Trophoblast cell (in vitro differentiated cells and primary cell): ENCODE results near the gene PITPNB.

Experiments
- DNase-seq, 2 donors: peaks; one replicate each; pipeline ENCODE4 v3.0.0-alpha.2; 2016
- H2AFZ ChIP-seq: 2 replicates; pipeline ENCODE4 v1.6.1; 2013; ENCODE audit warnings: low read length, moderate library complexity, mild to moderate bottlenecking; ENCODE audit not compliant: insufficient read depth, poor library complexity
- H2AK5ac ChIP-seq: 2 replicates; pipeline ENCODE4 v1.6.1; 2013; ENCODE audit warnings: mild to moderate bottlenecking, low read length
- H2BK120ac ChIP-seq: 2 replicates; pipeline ENCODE4 v1.6.1; 2013; ENCODE audit warnings: low read length, mild to moderate bottlenecking, moderate library complexity; ENCODE audit not compliant: insufficient read depth, poor library complexity
- H2BK12ac ChIP-seq: 2 replicates; pipeline ENCODE4 v1.6.1; 2013; ENCODE audit warnings: mild to moderate bottlenecking, low read length, moderate library complexity
- H2BK5ac ChIP-seq: 2 replicates; pipeline ENCODE4 v1.6.1; 2013; ENCODE audit warnings: low read length, low read depth, moderate library complexity, mild to moderate bottlenecking; ENCODE audit not compliant: poor library complexity
- H3K14ac ChIP-seq: 2 replicates; pipeline ENCODE4 v1.6.1; 2013; ENCODE audit warnings: mild to moderate bottlenecking, low read length
- H3K18ac ChIP-seq: 2 replicates; pipeline ENCODE4 v1.6.1; 2013; ENCODE audit warnings: mild to moderate bottlenecking, low read length
- H3K23ac ChIP-seq: 2 replicates; pipeline ENCODE4 v1.6.1; 2013; ENCODE audit warnings: low read length
- H3K27ac ChIP-seq: 2 replicates; pipeline ENCODE4 v1.5.1; 2013; ENCODE audit warnings: low read depth, mild to moderate bottlenecking, inconsistent platforms, low read length, moderate library complexity
- H3K27me3 ChIP-seq: 2 replicates; pipeline ENCODE4 v1.6.1; 2013; ENCODE audit warnings: inconsistent platforms, mild to moderate bottlenecking, low read length, moderate library complexity; ENCODE audit not compliant: insufficient read depth
- H3K36me3 ChIP-seq, 2 experiments: 1 replicate in 1 of 2; 2 replicates in 1 of 2; pipeline ENCODE4 v1.6.1; 2013; ENCODE audit warnings: low read length in 2 of 2, mild to moderate bottlenecking in 2 of 2, moderate library complexity in 1 of 2; ENCODE audit not compliant: insufficient read depth in 2 of 2, control insufficient read depth in 1 of 2
- H3K4ac ChIP-seq: 2 replicates; pipeline ENCODE4 v1.6.1; 2013; ENCODE audit warnings: low read depth, mild to moderate bottlenecking, low read length, moderate library complexity
- H3K4me1 ChIP-seq, 2 experiments: 1 replicate in 1 of 2; 2 replicates in 1 of 2; pipeline ENCODE4 v1.6.1; 2013; ENCODE audit warnings: low read length in 2 of 2, mild to moderate bottlenecking in 2 of 2, moderate library complexity in 1 of 2; ENCODE audit not compliant: insufficient read depth in 2 of 2, control insufficient read depth in 1 of 2
- H3K4me2 ChIP-seq: 2 replicates; pipeline ENCODE4 v1.6.1; 2013; ENCODE audit warnings: inconsistent platforms, mild to moderate bottlenecking, low read length, moderate library complexity
- H3K4me3 ChIP-seq: 2 replicates; pipeline ENCODE4 v1.5.1; 2013; ENCODE audit warnings: mild to moderate bottlenecking, low read depth, low read length, inconsistent platforms
- H3K79me1 ChIP-seq: one replicate; pipeline ENCODE4 v1.6.1; 2013; ENCODE audit warnings: low read length
- H3K79me2 ChIP-seq: 2 replicates; pipeline ENCODE4 v1.6.1; 2013; ENCODE audit warnings: low read length, mild to moderate bottlenecking; ENCODE audit not compliant: control insufficient read depth, insufficient read depth, poor library complexity
- H3K9ac ChIP-seq: 2 replicates; pipeline ENCODE4 v1.6.1; 2013; ENCODE audit warnings: mild to moderate bottlenecking, low read length
- H3K9me3 ChIP-seq: 2 replicates; pipeline ENCODE4 v1.6.1; 2013; ENCODE audit warnings: low read depth, mild to moderate bottlenecking, control low read depth, inconsistent platforms, low read length; ENCODE audit not compliant: insufficient read depth
- H4K12ac ChIP-seq: 2 replicates; pipeline ENCODE4 v1.6.1; 2013; ENCODE audit warnings: low read depth, mild to moderate bottlenecking, low read length, moderate library complexity
- H4K8ac ChIP-seq: 2 replicates; pipeline ENCODE4 v1.6.1; 2013; ENCODE audit warnings: low read depth, mild to moderate bottlenecking, low read length, moderate library complexity
- H4K91ac ChIP-seq: one replicate; pipeline ENCODE4 v1.6.1; 2013; ENCODE audit warnings: low read depth, mild to moderate bottlenecking, low read length, moderate library complexity
- WGBS: extraction: QIAGEN DNeasy Blood & Tissue Kit; methylation state at CpG from one replicate; pipeline ENCODE4 v1.1.7; 2013; ENCODE audit warnings: missing lambda C conversion rate; ENCODE audit not compliant: insufficient read length, insufficient coverage; ENCODE audit errors: extremely low coverage; 5-methylcytosine and 5-hydroxymethylcytosine counted together

Gene PITPNB

GRCh38 chr22:27875951-27876350, 43.1 kb downstream of the PITPNB start:
- H3K4me1 ChIP-seq = no peaks in the 10 kb centered on the region
- DNase-seq = no peak
- peak overlapping the region; percentile 79 for H3K4ac ChIP-seq
- no peak overlapping the region for H2BK12ac ChIP-seq
- no peaks in the 10 kb centered on the region for H3K9me3 ChIP-seq
- no peak overlapping the region for H4K91ac ChIP-seq
- no peak overlapping the region for H2AK5ac ChIP-seq
- H4K8ac ChIP-seq = no peak overlapping the region
- H2BK120ac ChIP-seq = no peak overlapping the region
- H3K4me2 ChIP-seq = no peak overlapping the region
- no peak overlapping the region for H2BK5ac ChIP-seq
- no peak overlapping the region for H3K27ac ChIP-seq
- no peak overlapping the region for H3K4me3 ChIP-seq
- H3K36me3 ChIP-seq = peaks cover 12 to 22% of the 10 kb centered on the region in 2 experiments
- H3K18ac ChIP-seq = no peak overlapping the region
- H3K14ac ChIP-seq = no peak overlapping the region
- no peak overlapping the region for H2AFZ ChIP-seq
- H3K79me2 ChIP-seq = no peaks in the 10 kb centered on the region
- no peak overlapping the region for H4K12ac ChIP-seq
- H3K23ac ChIP-seq = no peak overlapping the region
- no peaks in the 10 kb centered on the region for H3K27me3 ChIP-seq
- no peak overlapping the region for H3K9ac ChIP-seq
- no CpG with 5 or more reads among the region's 2 CpGs for WGBS
- H3K79me1 ChIP-seq = no peaks in the 10 kb centered on the region

- no peaks in the 10 kb centered on the region for H3K79me2 ChIP-seq
- H3K4me2 ChIP-seq = no peak overlapping the region
- no peak overlapping the region for H3K14ac ChIP-seq
- H3K79me1 ChIP-seq = no peaks in the 10 kb centered on the region
- no peaks in the 10 kb centered on the region for H3K27me3 ChIP-seq
- no peak overlapping the region for H4K12ac ChIP-seq
- no peaks in the 10 kb centered on the region for H3K4me1 ChIP-seq
- H3K9me3 ChIP-seq = no peaks in the 10 kb centered on the region
- H2BK120ac ChIP-seq = no peak overlapping the region
- H3K27ac ChIP-seq = no peak overlapping the region
- H2BK12ac ChIP-seq = no peak overlapping the region
- no peak overlapping the region for H2BK5ac ChIP-seq
- no peak overlapping the region for H3K4me3 ChIP-seq
- H4K8ac ChIP-seq = no peak overlapping the region
- H3K23ac ChIP-seq = no peak overlapping the region
- no peak overlapping the region for H4K91ac ChIP-seq
- H2AFZ ChIP-seq = no peak overlapping the region
- no peak overlapping the region for H2AK5ac ChIP-seq
- no peak for DNase-seq
- H3K18ac ChIP-seq = no peak overlapping the region
- no peak overlapping the region for H3K4ac ChIP-seq
- no CpG with 5 or more reads among the region's 3 CpGs for WGBS
- H3K9ac ChIP-seq = no peak overlapping the region
- peaks cover 12 to 27% of the 10 kb centered on the region in 2 experiments for H3K36me3 ChIP-seq
Observed at GRCh38 chr22:27874764-27875163, 44.3 kb downstream of the PITPNB start.

- Histone ChIP-seq H3K9ac (no peak overlapping the region), H4K8ac (no peak overlapping the region), H3K79me2 (no peaks in the 10 kb centered on the region), H4K12ac (no peak overlapping the region), H3K14ac (no peak overlapping the region), H2AK5ac (no peak overlapping the region), H3K36me3 (peaks cover 12 to 28% of the 10 kb centered on the region in 2 experiments), H2BK120ac (no peak overlapping the region), H3K4me1 (no peaks in the 10 kb centered on the region), H3K23ac (no peak overlapping the region), H3K27ac (no peak overlapping the region), H2BK12ac (no peak overlapping the region), H2AFZ (no peak overlapping the region), H3K79me1 (no peaks in the 10 kb centered on the region), H3K4me3 (no peak overlapping the region), H2BK5ac (no peak overlapping the region), H4K91ac (no peak overlapping the region), H3K18ac (no peak overlapping the region), H3K4me2 (no peak overlapping the region), H3K27me3 (no peaks in the 10 kb centered on the region), H3K9me3 (no peaks in the 10 kb centered on the region), H3K4ac (no peak overlapping the region)
- no CpG with 5 or more reads among the region's 6 CpGs for WGBS
- DNase-seq = no peak
Observed at GRCh38 chr22:27874185-27874584, 44.9 kb downstream of the PITPNB start.

- WGBS = no CpG with 5 or more reads among the region's 2 CpGs
- Histone ChIP-seq H3K36me3 (peaks cover 12 to 28% of the 10 kb centered on the region in 2 experiments), H2AK5ac (no peak overlapping the region), H3K18ac (no peak overlapping the region), H2BK120ac (no peak overlapping the region), H2BK12ac (no peak overlapping the region), H3K14ac (no peak overlapping the region), H3K9ac (no peak overlapping the region), H2BK5ac (no peak overlapping the region), H3K79me2 (no peaks in the 10 kb centered on the region), H4K12ac (no peak overlapping the region), H3K9me3 (no peaks in the 10 kb centered on the region), H3K4ac (no peak overlapping the region), H3K27ac (no peak overlapping the region), H4K91ac (no peak overlapping the region), H2AFZ (no peak overlapping the region), H3K4me3 (no peak overlapping the region), H4K8ac (no peak overlapping the region), H3K4me2 (no peak overlapping the region), H3K23ac (no peak overlapping the region), H3K4me1 (no peaks in the 10 kb centered on the region), H3K27me3 (no peaks in the 10 kb centered on the region), H3K79me1 (no peaks in the 10 kb centered on the region)
- no peak for DNase-seq
Observed at GRCh38 chr22:27873472-27873871, 45.6 kb downstream of the PITPNB start.
